Hepatocyte (in vitro differentiated cells): ENCODE data around the gene SCTR. TPM values are rescaled to one million over a fixed set of nuclear protein-coding genes. Genes with fewer than 3 reads are reported as not detected.

Experiments
- DNase-seq: peaks from one replicate; pipeline ENCODE4 v3.0.0-alpha.2; 2016; ENCODE audit warnings: low spot score
- H2AFZ ChIP-seq: fragments of 200-600 bp; sonication (generic); 2 replicates; pipeline ENCODE4 v1.6.0; 2016; ENCODE audit warnings: antibody characterized with exemption, mild to moderate bottlenecking
- H3K27ac ChIP-seq: fragments of 200-600 bp; sonication (generic); 2 replicates; pipeline ENCODE4 v1.5.1; 2016; ENCODE audit warnings: mild to moderate bottlenecking
- H3K27me3 ChIP-seq: fragments of 200-600 bp; sonication (generic); 2 replicates; pipeline ENCODE4 v1.6.1; 2016
- H3K36me3 ChIP-seq: fragments of 200-600 bp; sonication (generic); replicated peaks from 2 replicates; pipeline ENCODE4 v1.5.1; 2016; ENCODE audit warnings: low read depth; ENCODE audit not compliant: insufficient read depth
- H3K4me1 ChIP-seq: fragments of 200-600 bp; sonication (generic); 2 replicates; pipeline ENCODE4 v1.5.1; 2016; ENCODE audit warnings: mild to moderate bottlenecking, moderate library complexity; ENCODE audit not compliant: insufficient read depth
- H3K4me2 ChIP-seq: fragments of 200-600 bp; sonication (generic); 2 replicates; pipeline ENCODE4 v1.6.0; 2016
- H3K4me3 ChIP-seq: fragments of 200-600 bp; sonication (generic); 2 replicates; pipeline ENCODE4 v1.5.1; 2016; ENCODE audit warnings: mild to moderate bottlenecking
- H3K79me2 ChIP-seq: fragments of 200-600 bp; sonication (generic); 2 replicates; pipeline ENCODE4 v1.6.0; 2017; ENCODE audit warnings: mild to moderate bottlenecking
- H3K9me2 ChIP-seq: fragments of 200-600 bp; sonication (generic); replicated peaks from 2 replicates; pipeline ENCODE4 v1.6.0; 2017; ENCODE audit warnings: mild to moderate bottlenecking; ENCODE audit not compliant: insufficient read depth
- H3K9me3 ChIP-seq: fragments of 200-600 bp; sonication (generic); 2 replicates; pipeline ENCODE4 v1.5.1; 2016; ENCODE audit warnings: low read depth, mild to moderate bottlenecking
- H4K20me1 ChIP-seq: fragments of 200-600 bp; sonication (generic); 2 replicates; pipeline ENCODE4 v1.6.0; 2016; ENCODE audit warnings: mild to moderate bottlenecking; ENCODE audit not compliant: insufficient read depth, poor library complexity, severe bottlenecking
- CTCF ChIP-seq: fragments of 200-600 bp; sonication (generic); IDR thresholded peaks from 2 replicates; pipeline ENCODE4 v1.5.1; 2016; ENCODE audit warnings: antibody characterized with exemption, mild to moderate bottlenecking; ENCODE audit not compliant: poor library complexity
- EZH2 ChIP-seq: fragments of 200-600 bp; sonication (generic); IDR thresholded peaks from 2 replicates; pipeline ENCODE4 v1.6.1; 2016; ENCODE audit warnings: antibody characterized with exemption, mild to moderate bottlenecking, borderline replicate concordance
- EZH2phosphoT487 ChIP-seq: fragments of 200-600 bp; sonication (generic); IDR thresholded peaks from one replicate; pipeline ENCODE4 v1.6.1; 2018; ENCODE audit warnings: antibody characterized with exemption, mild to moderate bottlenecking, low read depth, moderate library complexity; ENCODE audit not compliant: unreplicated experiment, severe bottlenecking
- WGBS: methylation state at CpG from one replicate; pipeline ENCODE4 v1.1.6; 2016; ENCODE audit warnings: low lambda C conversion rate; ENCODE audit errors: missing lambda C conversion rate; 5-methylcytosine and 5-hydroxymethylcytosine counted together
- polyA plus RNA-seq: library from polyadenylated mRNA; unstranded; fragments of >200 nt; fragmentation: Nextera tagmentation; extraction: Ambion mirVana; gene quantifications from 2 replicates; pipeline ENCODE4 v1.2.1, GENCODE V29; 2016
- total RNA-seq: library from RNA; depleted of rRNA; stranded (reverse); fragments of >200 nt; gene quantifications from 2 replicates; pipeline ENCODE4 v1.2.3, GENCODE V29; 2014

The SCTR gene
- total and polyA plus RNA-seq, 2 experiments from 2014 or later, result 1.7 to 4.3 TPM

- Histone ChIP-seq H3K9me2 (no peaks in the 10 kb centered on the region), H3K4me3 (no peak overlapping the region), H3K79me2 (no peaks in the 10 kb centered on the region), H4K20me1 (no peaks in the 10 kb centered on the region), H3K27ac (no peak overlapping the region), H3K36me3 (no peaks in the 10 kb centered on the region), H2AFZ (no peak overlapping the region), H3K27me3 (no peaks in the 10 kb centered on the region), H3K4me1 (no peaks in the 10 kb centered on the region), H3K9me3 (no peaks in the 10 kb centered on the region), H3K4me2 (no peak overlapping the region)
- 71% methylated on average over 12 of the region's 12 CpGs for WGBS
- no peak for DNase-seq
- TF ChIP-seq EZH2, result no peak
- no peak for TF ChIP-seq CTCF
- TF ChIP-seq EZH2phosphoT487, result no peak
Observed at GRCh38 chr2:119453972-119454593, 70.2 kb downstream of the SCTR start.

- TF ChIP-seq EZH2, result no peak
- no peak for TF ChIP-seq CTCF
- TF ChIP-seq EZH2phosphoT487, result no peak
- DNase-seq, result no peak
- no peak overlapping the region for H3K4me2 ChIP-seq
- H3K4me3 ChIP-seq, result no peak overlapping the region
- H3K79me2 ChIP-seq, result no peaks in the 10 kb centered on the region
- no peak overlapping the region for H2AFZ ChIP-seq
- H4K20me1 ChIP-seq, result no peaks in the 10 kb centered on the region
- no peaks in the 10 kb centered on the region for H3K36me3 ChIP-seq
- 86% methylated on average over 9 of the region's 9 CpGs for WGBS
- H3K27me3 ChIP-seq, result no peaks in the 10 kb centered on the region
- no peaks in the 10 kb centered on the region for H3K9me2 ChIP-seq
- no peaks in the 10 kb centered on the region for H3K9me3 ChIP-seq
- H3K4me1 ChIP-seq, result no peaks in the 10 kb centered on the region
- no peak overlapping the region for H3K27ac ChIP-seq
Observed at GRCh38 chr2:119451336-119452050, 72.8 kb downstream of the SCTR start.

GRCh38 chr2:119449521-119449920, 74.8 kb downstream of the SCTR start:
- WGBS, result 62% methylated on average over 3 of the region's 3 CpGs
- TF ChIP-seq EZH2 (no peak), EZH2phosphoT487 (no peak), CTCF (no peak)
- H4K20me1 ChIP-seq, result no peaks in the 10 kb centered on the region

More at GRCh38 chr2:119449521-119449920, 74.8 kb downstream of the SCTR start:
- Histone ChIP-seq H3K27me3 (no peaks in the 10 kb centered on the region), H3K4me1 (no peaks in the 10 kb centered on the region), H3K27ac (no peak overlapping the region), H3K4me2 (no peak overlapping the region), H3K9me3 (no peaks in the 10 kb centered on the region), H2AFZ (no peak overlapping the region), H3K79me2 (no peaks in the 10 kb centered on the region), H3K9me2 (no peaks in the 10 kb centered on the region), H3K4me3 (no peak overlapping the region), H3K36me3 (no peaks in the 10 kb centered on the region)
- DNase-seq, result no peak
